ENCODE measurements around the gene MYRIP.

Gene MYRIP

GRCh38 chr3:40287248-40287647, 477.8 kb downstream of the MYRIP start:
- H4K20me1 ChIP-seq (ENCODE audit: insufficient read depth, low read length): no peaks in the 10 kb centered on the region

GRCh38 chr3:40290396-40290795, 481.0 kb downstream of the MYRIP start:
- no peak for TF ChIP-seq CTCF (IDR thresholded peaks at IDR 0.05; ENCODE audit: low read depth, low read length)
- H2AFZ ChIP-seq (ENCODE audit: low read depth, low read length): no peak overlapping the region

More at GRCh38 chr3:40287248-40287647, 477.8 kb downstream of the MYRIP start:
- H3K9me3 ChIP-seq (ENCODE audit: insufficient read depth, low read length): 0 out of 2 replicates have a peak, but pooled peaks cover 7% of the 10 kb centered on the region
- no peak overlapping the region for H3K4me2 ChIP-seq (ENCODE audit: low read length)
- H3K36me3 ChIP-seq (replicated peaks; ENCODE audit: low read depth, low read length): peaks cover 12% of the 10 kb centered on the region
- no peak overlapping the region for H2AFZ ChIP-seq (ENCODE audit: low read depth, low read length)
- peaks cover 5% of the 10 kb centered on the region for H3K4me1 ChIP-seq (ENCODE audit: low read length)
- no peak overlapping the region for H3K9ac ChIP-seq (ENCODE audit: low read length)
- no peak overlapping the region for H3K27ac ChIP-seq (ENCODE audit: low read length)
- H3K4me3 ChIP-seq (ENCODE audit: low read length): no peak overlapping the region
- TF ChIP-seq CTCF (IDR thresholded peaks at IDR 0.05; ENCODE audit: low read depth, low read length): no peak
- TF ChIP-seq EZH2phosphoT487 (IDR thresholded peaks at IDR 0.05; ENCODE audit: low read depth): no peak
- no peaks in the 10 kb centered on the region for H3K27me3 ChIP-seq (ENCODE audit: low read depth, low read length)
- H3K79me2 ChIP-seq (ENCODE audit: low read length): no peaks in the 10 kb centered on the region

GRCh38 chr3:40291471-40291870, 482.1 kb downstream of the MYRIP start:
- Histone ChIP-seq H3K4me2 (ENCODE audit: low read length) (no peak overlapping the region), H2AFZ (ENCODE audit: low read depth, low read length) (no peak overlapping the region), H3K4me3 (ENCODE audit: low read length) (no peak overlapping the region), H3K4me1 (ENCODE audit: low read length) (peaks cover 5% of the 10 kb centered on the region), H4K20me1 (ENCODE audit: insufficient read depth, low read length) (no peaks in the 10 kb centered on the region), H3K36me3 (replicated peaks; ENCODE audit: low read depth, low read length) (peaks cover 12% of the 10 kb centered on the region), H3K9me3 (ENCODE audit: insufficient read depth, low read length) (0 out of 2 replicates have a peak, but pooled peaks cover 7% of the 10 kb centered on the region), H3K27ac (ENCODE audit: low read length) (no peak overlapping the region), H3K79me2 (ENCODE audit: low read length) (no peaks in the 10 kb centered on the region), H3K9ac (ENCODE audit: low read length) (no peak overlapping the region), H3K27me3 (ENCODE audit: low read depth, low read length) (no peaks in the 10 kb centered on the region)
- TF ChIP-seq EZH2phosphoT487 (IDR thresholded peaks at IDR 0.05; ENCODE audit: low read depth) (no peak), CTCF (IDR thresholded peaks at IDR 0.05; ENCODE audit: low read depth, low read length) (no peak)

More at GRCh38 chr3:40290396-40290795, 481.0 kb downstream of the MYRIP start:
- Histone ChIP-seq H3K4me1 (ENCODE audit: low read length) (peaks cover 5% of the 10 kb centered on the region), H3K27ac (ENCODE audit: low read length) (no peak overlapping the region), H3K9ac (ENCODE audit: low read length) (no peak overlapping the region), H3K4me2 (ENCODE audit: low read length) (no peak overlapping the region), H3K4me3 (ENCODE audit: low read length) (no peak overlapping the region), H3K27me3 (ENCODE audit: low read depth, low read length) (no peaks in the 10 kb centered on the region), H3K9me3 (ENCODE audit: insufficient read depth, low read length) (0 out of 2 replicates have a peak, but pooled peaks cover 7% of the 10 kb centered on the region), H4K20me1 (ENCODE audit: insufficient read depth, low read length) (no peaks in the 10 kb centered on the region), H3K79me2 (ENCODE audit: low read length) (no peaks in the 10 kb centered on the region), H3K36me3 (replicated peaks; ENCODE audit: low read depth, low read length) (peaks cover 12% of the 10 kb centered on the region)

DNA sequence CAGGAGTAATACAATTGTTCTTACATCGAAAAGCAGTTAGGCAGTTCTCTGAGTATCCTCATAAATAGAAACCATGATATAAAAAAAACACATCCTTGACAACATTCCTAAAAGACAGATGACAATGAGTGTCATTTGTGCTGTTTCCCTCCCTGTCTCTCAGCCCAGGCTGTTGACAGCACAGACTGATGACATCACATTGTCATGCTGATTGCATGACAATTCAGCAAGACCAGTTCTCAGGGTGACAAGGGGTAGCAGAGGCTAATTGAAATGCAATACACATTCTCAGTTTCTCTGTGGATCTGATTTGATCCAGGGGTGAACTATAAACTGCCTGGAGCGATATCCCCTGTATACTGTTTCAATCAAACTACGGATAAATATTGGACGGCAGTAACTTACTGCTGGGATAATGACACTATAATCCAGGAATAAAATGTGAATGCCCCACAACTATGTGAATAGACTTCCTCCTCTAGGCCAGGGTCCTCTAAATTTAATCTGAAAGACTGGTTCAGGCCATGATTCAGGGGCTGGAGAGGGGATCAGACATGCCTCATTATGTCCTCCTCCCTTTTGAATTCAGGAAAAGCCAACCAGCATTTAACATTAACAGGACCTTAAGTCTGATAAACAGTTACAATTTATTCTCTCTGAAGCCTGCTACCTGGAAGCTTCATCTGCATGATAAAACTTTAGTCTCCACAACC, 483.4 kb downstream of the MYRIP start:
- no peak overlapping the region for H3K4me2 ChIP-seq (ENCODE audit: low read length)
- H3K9me3 ChIP-seq (ENCODE audit: insufficient read depth, low read length): 0 out of 2 replicates have a peak, but pooled peaks cover 7% of the 10 kb centered on the region
- TF ChIP-seq CTCF (IDR thresholded peaks at IDR 0.05; ENCODE audit: low read depth, low read length) (no peak), EZH2phosphoT487 (IDR thresholded peaks at IDR 0.05; ENCODE audit: low read depth) (no peak)
- no peak overlapping the region for H3K9ac ChIP-seq (ENCODE audit: low read length)
- H3K79me2 ChIP-seq (ENCODE audit: low read length): no peaks in the 10 kb centered on the region
- H3K27me3 ChIP-seq (ENCODE audit: low read depth, low read length): no peaks in the 10 kb centered on the region
- no peak overlapping the region for H3K27ac ChIP-seq (ENCODE audit: low read length)
- peaks cover 12% of the 10 kb centered on the region for H3K36me3 ChIP-seq (replicated peaks; ENCODE audit: low read depth, low read length)
- H2AFZ ChIP-seq (ENCODE audit: low read depth, low read length): no peak overlapping the region
- H4K20me1 ChIP-seq (ENCODE audit: insufficient read depth, low read length): no peaks in the 10 kb centered on the region
- H3K4me1 ChIP-seq (ENCODE audit: low read length): no peaks in the 10 kb centered on the region
- H3K4me3 ChIP-seq (ENCODE audit: low read length): no peak overlapping the region

Data from OCI-LY3 (cell line).